Stimulated activated naive CD8-positive, alpha-beta T cell treated with anti-CD3 and anti-CD28 coated beads, Interleukin-15, Interleukin-2, amounts not matched to agents 100 ng/mL and 50 ng/mL, for 24 hours (primary cell): ENCODE measurements around the gene CAMK1G.

Experiments
- H3K27ac Mint-ChIP-seq: one replicate; pipeline ENCODE4 v1.8.0; 2021; ENCODE audit warnings: mild to moderate bottlenecking, mixed read lengths
- H3K27me3 Mint-ChIP-seq: one replicate; pipeline ENCODE4 v1.8.0; 2021; ENCODE audit warnings: mixed read lengths
- H3K36me3 Mint-ChIP-seq: one replicate; pipeline ENCODE4 v1.8.0; 2021; ENCODE audit warnings: low read depth, mixed read lengths
- H3K4me1 Mint-ChIP-seq: one replicate; pipeline ENCODE4 v1.8.0; 2021; ENCODE audit warnings: low read depth, mixed read lengths
- H3K4me3 Mint-ChIP-seq: one replicate; pipeline ENCODE4 v1.8.0; 2021; ENCODE audit warnings: mild to moderate bottlenecking, mixed read lengths
- H3K9me3 Mint-ChIP-seq: one replicate; pipeline ENCODE4 v1.8.0; 2021; ENCODE audit warnings: mixed read lengths

Gene CAMK1G

GRCh38 chr1:209584231-209584672, 738 bp downstream of the CAMK1G start:
- no peaks in the 10 kb centered on the region for H3K9me3 Mint-ChIP-seq
- H3K27me3 Mint-ChIP-seq: no peaks in the 10 kb centered on the region
- no peaks in the 10 kb centered on the region for H3K36me3 Mint-ChIP-seq
- H3K27ac Mint-ChIP-seq: no peak overlapping the region
- no peak overlapping the region for H3K4me3 Mint-ChIP-seq
- no peaks in the 10 kb centered on the region for H3K4me1 Mint-ChIP-seq

- peaks cover 4% of the 10 kb centered on the region for H3K27me3 Mint-ChIP-seq
- no peaks in the 10 kb centered on the region for H3K9me3 Mint-ChIP-seq
- H3K27ac Mint-ChIP-seq: no peak overlapping the region
- no peaks in the 10 kb centered on the region for H3K36me3 Mint-ChIP-seq
- H3K4me1 Mint-ChIP-seq: no peaks in the 10 kb centered on the region
- H3K4me3 Mint-ChIP-seq: no peak overlapping the region
Observed at GRCh38 chr1:209585197-209585596, 1.7 kb downstream of the CAMK1G start.

DNA sequence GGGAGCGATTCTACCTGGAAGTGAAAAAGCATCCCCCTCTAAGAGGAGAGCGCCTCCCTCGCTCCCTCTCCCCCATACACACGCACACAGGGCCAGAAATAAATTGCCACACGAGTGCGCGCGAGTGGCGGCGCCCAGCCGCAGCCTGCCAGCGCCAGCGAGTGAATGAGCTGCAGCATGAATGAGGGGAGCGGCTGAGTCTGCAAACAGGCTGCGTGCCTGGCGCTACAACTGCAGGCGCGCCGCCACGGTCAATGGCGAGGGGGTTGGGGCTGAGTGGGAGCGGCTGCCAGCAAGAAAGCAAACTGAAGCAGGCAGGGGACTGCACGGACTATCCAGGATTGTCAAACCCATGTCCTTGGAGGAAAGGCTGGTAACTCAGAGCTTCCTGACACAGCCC, 2.2 kb downstream of the CAMK1G start:
- H3K4me3 Mint-ChIP-seq: no peak overlapping the region
- no peaks in the 10 kb centered on the region for H3K36me3 Mint-ChIP-seq
- H3K9me3 Mint-ChIP-seq: no peaks in the 10 kb centered on the region
- peaks cover 9% of the 10 kb centered on the region for H3K27me3 Mint-ChIP-seq
- H3K27ac Mint-ChIP-seq: no peak overlapping the region
- no peaks in the 10 kb centered on the region for H3K4me1 Mint-ChIP-seq

DNA sequence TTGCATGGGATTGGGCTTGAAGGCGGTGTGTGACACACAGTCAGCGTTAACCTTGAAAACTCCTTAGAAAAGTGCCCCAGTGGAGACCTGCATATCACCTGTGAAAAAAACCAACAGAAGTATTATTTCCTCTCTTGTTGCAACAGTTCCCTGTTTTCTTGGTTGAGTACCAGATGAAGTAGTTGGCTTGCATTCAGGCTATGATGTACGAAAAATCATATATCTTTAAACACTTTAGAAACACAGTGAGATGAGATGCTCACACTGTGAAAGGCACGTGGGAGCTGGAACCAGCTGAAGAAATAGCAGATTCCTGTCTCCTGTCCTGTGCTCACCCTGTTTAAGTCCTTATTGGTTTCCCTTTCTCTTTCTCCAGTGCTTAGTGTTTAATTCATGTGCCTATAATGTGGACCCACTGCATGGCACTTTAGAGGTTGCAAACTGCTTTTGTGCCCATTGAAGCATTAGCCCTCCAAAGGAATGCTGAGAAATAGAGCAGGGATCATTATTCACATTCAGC, 2.8 kb downstream of the CAMK1G start:
- no peak overlapping the region for H3K27ac Mint-ChIP-seq
- H3K4me3 Mint-ChIP-seq: no peak overlapping the region

GRCh38 chr1:209587789-209588188, 4.3 kb downstream of the CAMK1G start:
- Mint-ChIP-seq H3K27me3 (peaks cover 12% of the 10 kb centered on the region), H3K4me3 (no peak overlapping the region), H3K4me1 (no peaks in the 10 kb centered on the region), H3K9me3 (no peaks in the 10 kb centered on the region), H3K27ac (no peak overlapping the region), H3K36me3 (no peaks in the 10 kb centered on the region)

More for the DNA sequence above, 2.8 kb downstream of the CAMK1G start:
- H3K27me3 Mint-ChIP-seq: peaks cover 9% of the 10 kb centered on the region
- no peaks in the 10 kb centered on the region for H3K4me1 Mint-ChIP-seq
- H3K9me3 Mint-ChIP-seq: no peaks in the 10 kb centered on the region
- H3K36me3 Mint-ChIP-seq: no peaks in the 10 kb centered on the region

GRCh38 chr1:209589440-209589839, 5.9 kb downstream of the CAMK1G start:
- H3K27ac Mint-ChIP-seq: no peak overlapping the region
- H3K27me3 Mint-ChIP-seq: peaks cover 12% of the 10 kb centered on the region

GRCh38 chr1:209589863-209590262, 6.3 kb downstream of the CAMK1G start:
- Mint-ChIP-seq H3K36me3 (no peaks in the 10 kb centered on the region), H3K27me3 (peaks cover 12% of the 10 kb centered on the region), H3K9me3 (no peaks in the 10 kb centered on the region), H3K4me3 (no peak overlapping the region), H3K27ac (no peak overlapping the region), H3K4me1 (no peaks in the 10 kb centered on the region)

More at GRCh38 chr1:209589440-209589839, 5.9 kb downstream of the CAMK1G start:
- no peaks in the 10 kb centered on the region for H3K9me3 Mint-ChIP-seq
- H3K36me3 Mint-ChIP-seq: no peaks in the 10 kb centered on the region
- no peaks in the 10 kb centered on the region for H3K4me1 Mint-ChIP-seq
- no peak overlapping the region for H3K4me3 Mint-ChIP-seq

DNA sequence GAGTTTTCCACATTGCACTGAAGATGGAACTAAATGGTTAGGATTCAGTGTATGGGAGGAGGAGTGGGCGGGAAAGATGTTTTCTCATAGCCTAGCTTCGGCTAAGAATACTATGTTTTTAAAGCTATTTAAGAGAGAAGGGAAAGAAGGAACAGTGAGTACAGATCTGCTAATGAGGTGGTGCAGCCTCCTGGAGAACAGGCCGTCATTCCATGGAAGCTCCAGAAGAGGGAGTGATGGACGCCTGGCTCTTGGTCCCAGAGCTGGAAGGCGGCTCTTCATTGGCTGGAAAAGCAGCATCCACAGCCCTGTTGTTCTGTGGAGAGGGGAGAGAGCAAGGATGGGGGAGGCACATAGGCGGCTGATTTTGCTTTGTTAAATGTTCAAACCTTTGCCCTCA, 6.9 kb downstream of the CAMK1G start:
- Mint-ChIP-seq H3K36me3 (no peaks in the 10 kb centered on the region), H3K27me3 (peaks cover 13% of the 10 kb centered on the region), H3K4me1 (no peaks in the 10 kb centered on the region), H3K4me3 (no peak overlapping the region), H3K27ac (no peak overlapping the region), H3K9me3 (no peaks in the 10 kb centered on the region)

DNA sequence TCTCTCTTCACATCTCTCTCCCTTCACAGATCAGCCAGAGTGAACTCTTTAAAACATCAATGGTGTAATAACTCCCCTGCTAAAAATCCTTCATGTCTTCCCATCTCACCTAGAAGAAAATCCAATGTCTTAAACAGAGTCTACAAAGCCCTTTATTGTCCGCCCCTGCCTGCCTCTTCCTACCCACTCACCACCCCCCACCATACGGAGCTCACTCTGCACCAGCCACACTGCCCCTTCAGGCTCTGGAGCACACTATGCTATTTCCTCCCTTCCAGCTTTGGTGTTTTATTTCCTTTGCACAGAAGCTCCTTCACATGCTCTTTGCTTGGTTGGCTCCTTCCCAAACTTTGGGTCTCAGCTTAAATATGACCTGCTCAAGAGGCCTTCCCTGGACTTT, 10.2 kb downstream of the CAMK1G start:
- Mint-ChIP-seq H3K4me1 (no peaks in the 10 kb centered on the region), H3K9me3 (no peaks in the 10 kb centered on the region), H3K27ac (no peak overlapping the region), H3K27me3 (peaks cover 23% of the 10 kb centered on the region), H3K36me3 (no peaks in the 10 kb centered on the region), H3K4me3 (no peak overlapping the region)

GRCh38 chr1:209594440-209594839, 10.9 kb downstream of the CAMK1G start:
- no peak overlapping the region for H3K27ac Mint-ChIP-seq
- H3K4me1 Mint-ChIP-seq: no peaks in the 10 kb centered on the region
- peaks cover 30% of the 10 kb centered on the region for H3K27me3 Mint-ChIP-seq
- no peaks in the 10 kb centered on the region for H3K36me3 Mint-ChIP-seq
- no peaks in the 10 kb centered on the region for H3K9me3 Mint-ChIP-seq
- H3K4me3 Mint-ChIP-seq: no peak overlapping the region

- no peak overlapping the region for H3K27ac Mint-ChIP-seq
- H3K27me3 Mint-ChIP-seq: peaks cover 33% of the 10 kb centered on the region
- H3K36me3 Mint-ChIP-seq: no peaks in the 10 kb centered on the region
- no peak overlapping the region for H3K4me3 Mint-ChIP-seq
- H3K4me1 Mint-ChIP-seq: no peaks in the 10 kb centered on the region
- no peaks in the 10 kb centered on the region for H3K9me3 Mint-ChIP-seq
Observed at GRCh38 chr1:209595028-209595427, 11.5 kb downstream of the CAMK1G start.

DNA sequence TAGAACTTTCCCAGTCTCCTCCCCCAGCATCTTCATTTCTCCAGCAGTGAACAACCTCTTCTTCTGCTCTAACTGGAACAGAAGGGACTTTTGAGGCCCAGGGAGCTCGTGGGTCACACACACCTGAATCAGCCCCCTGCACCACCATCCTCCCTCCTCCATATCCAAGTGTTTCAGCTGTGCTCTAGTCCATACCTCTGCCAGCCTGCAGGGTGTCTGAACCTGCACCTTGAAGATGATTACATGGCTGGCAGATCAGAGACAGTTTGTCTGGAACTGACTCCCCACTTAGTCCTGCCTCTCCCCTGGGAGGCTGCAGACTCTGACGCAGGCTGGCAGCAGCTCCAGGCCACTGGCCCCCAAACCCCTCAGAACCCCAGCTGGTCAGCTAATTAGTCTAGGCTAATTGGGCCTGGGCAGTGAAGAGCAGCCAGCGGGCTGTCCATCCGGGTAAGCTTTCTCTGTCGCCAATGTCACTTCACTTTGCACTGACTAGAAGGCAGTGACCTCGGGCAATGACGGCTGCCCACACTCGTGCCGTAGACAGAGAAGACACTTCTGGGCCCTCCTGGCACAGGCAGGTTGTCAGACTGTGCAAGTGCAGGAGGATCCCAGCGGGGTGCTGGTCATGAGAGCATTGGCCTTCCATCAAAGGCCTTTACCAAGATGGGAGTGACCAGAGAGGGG, 12.2 kb downstream of the CAMK1G start:
- Mint-ChIP-seq H3K9me3 (no peaks in the 10 kb centered on the region), H3K27me3 (peaks cover 32% of the 10 kb centered on the region), H3K27ac (no peak overlapping the region), H3K4me3 (no peak overlapping the region), H3K4me1 (no peaks in the 10 kb centered on the region), H3K36me3 (no peaks in the 10 kb centered on the region)

DNA sequence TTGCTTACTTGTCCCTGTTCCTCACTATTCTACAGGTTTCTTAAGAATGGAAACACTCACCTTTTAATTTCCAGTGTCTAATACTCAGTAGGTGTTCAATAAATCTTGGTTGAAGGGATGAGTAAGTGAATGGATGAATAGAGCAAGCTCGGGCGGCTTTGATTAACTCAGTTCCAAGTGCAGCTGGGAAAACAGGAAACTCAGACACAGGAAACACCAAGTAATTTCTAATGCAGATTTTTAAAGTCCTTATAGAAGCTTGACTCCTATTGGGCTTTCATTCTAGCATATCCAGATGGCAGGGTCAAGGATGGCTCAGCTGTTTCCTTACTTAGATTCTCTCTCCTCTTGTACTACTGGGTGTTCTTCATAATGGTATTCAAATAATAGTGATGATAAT, 14.0 kb downstream of the CAMK1G start:
- no peaks in the 10 kb centered on the region for H3K36me3 Mint-ChIP-seq
- H3K27me3 Mint-ChIP-seq: peaks cover 37% of the 10 kb centered on the region
- H3K4me1 Mint-ChIP-seq: no peaks in the 10 kb centered on the region
- no peak overlapping the region for H3K27ac Mint-ChIP-seq
- H3K4me3 Mint-ChIP-seq: no peak overlapping the region
- no peaks in the 10 kb centered on the region for H3K9me3 Mint-ChIP-seq

DNA sequence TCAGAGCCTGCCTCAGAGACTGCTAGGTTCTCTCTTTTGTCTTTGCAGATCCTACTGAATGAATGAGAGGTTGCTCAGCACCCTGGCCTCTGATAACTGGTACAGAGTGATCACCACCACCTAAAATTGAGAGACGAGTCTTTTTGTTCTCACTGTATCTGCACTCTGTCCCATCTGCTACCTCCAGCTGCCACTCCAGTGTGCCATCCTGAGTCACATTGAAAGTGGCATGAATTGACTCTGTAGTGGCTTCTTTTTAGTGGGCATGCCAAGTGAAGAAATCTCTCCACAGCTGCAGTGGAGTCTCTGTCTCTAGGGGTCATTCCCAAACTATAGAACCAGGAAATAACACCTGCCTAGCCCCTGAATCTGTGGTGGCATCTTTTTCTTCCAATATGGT, 14.7 kb downstream of the CAMK1G start:
- H3K4me3 Mint-ChIP-seq: no peak overlapping the region
- H3K4me1 Mint-ChIP-seq: no peaks in the 10 kb centered on the region
- peaks cover 34% of the 10 kb centered on the region for H3K27me3 Mint-ChIP-seq
- no peaks in the 10 kb centered on the region for H3K36me3 Mint-ChIP-seq
- H3K27ac Mint-ChIP-seq: no peak overlapping the region
- no peaks in the 10 kb centered on the region for H3K9me3 Mint-ChIP-seq

DNA sequence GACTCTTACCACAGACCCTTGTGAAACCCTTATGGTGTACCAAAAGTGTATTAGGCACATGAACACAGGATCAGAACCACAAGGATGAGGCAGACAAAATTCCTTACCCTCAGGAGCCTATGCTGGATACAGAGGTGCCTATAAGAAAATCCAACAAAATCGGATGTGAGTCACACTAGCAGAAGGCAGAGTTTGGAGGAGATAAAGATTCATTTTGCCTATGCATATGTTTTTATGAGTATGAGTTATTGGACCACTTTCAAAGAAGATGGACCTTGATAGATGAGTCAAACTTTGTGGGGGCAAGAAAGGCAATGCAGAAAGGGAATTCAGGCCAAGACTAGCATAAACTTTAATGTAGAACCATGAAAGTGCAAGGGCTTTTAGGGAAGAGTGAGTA, 17.0 kb downstream of the CAMK1G start:
- H3K27ac Mint-ChIP-seq: no peak overlapping the region
- no peaks in the 10 kb centered on the region for H3K4me1 Mint-ChIP-seq
- no peak overlapping the region for H3K4me3 Mint-ChIP-seq

More for the DNA sequence above, 17.0 kb downstream of the CAMK1G start:
- Mint-ChIP-seq H3K36me3 (no peaks in the 10 kb centered on the region), H3K9me3 (no peaks in the 10 kb centered on the region), H3K27me3 (peaks cover 32% of the 10 kb centered on the region)
